ENCODE measurements around the gene SH3GLB2. TPM values are rescaled to one million over a fixed set of nuclear protein-coding genes. Genes with fewer than 3 reads are reported as not detected.
A peak's percentile ranks its signal among the peaks of the same experiment; 100 is the strongest.

The SH3GLB2 gene
- 60.2 and 70.1 TPM in 2 replicates for total RNA-seq

- DNase-seq, result peak; percentile 98
These were observed at the start of gene SH3GLB2 for GRCh38 chr9:129028192-129028966. Gene SH3GLB2, minus strand, starts transcription at chr9:129028331. Its CDS starts 177 bp downstream, at chr9:129028154.

GRCh38 chr9:129077236-129077635, 49.1 kb upstream of the SH3GLB2 start:
- no peak for DNase-seq

DNA sequence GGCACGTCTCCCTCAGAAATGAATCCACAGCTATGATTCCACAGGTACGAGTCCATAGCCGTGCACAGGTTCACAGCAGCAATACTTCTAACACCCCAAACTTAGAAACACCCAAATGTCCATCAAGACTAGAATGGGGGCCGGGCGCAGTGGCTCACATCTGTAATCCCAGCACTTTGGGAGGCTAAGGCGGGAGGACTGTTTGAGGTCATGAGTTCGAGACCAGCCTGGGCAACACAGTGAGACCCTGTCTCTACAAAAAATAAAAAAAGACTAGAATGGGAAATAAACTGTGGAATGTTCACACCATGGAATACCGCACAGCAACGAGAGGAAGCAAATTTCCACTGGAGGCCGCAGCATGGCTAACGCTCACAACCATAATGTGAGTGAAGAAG, 48.5 kb upstream of the SH3GLB2 start:
- DNase-seq, result no peak

DNA sequence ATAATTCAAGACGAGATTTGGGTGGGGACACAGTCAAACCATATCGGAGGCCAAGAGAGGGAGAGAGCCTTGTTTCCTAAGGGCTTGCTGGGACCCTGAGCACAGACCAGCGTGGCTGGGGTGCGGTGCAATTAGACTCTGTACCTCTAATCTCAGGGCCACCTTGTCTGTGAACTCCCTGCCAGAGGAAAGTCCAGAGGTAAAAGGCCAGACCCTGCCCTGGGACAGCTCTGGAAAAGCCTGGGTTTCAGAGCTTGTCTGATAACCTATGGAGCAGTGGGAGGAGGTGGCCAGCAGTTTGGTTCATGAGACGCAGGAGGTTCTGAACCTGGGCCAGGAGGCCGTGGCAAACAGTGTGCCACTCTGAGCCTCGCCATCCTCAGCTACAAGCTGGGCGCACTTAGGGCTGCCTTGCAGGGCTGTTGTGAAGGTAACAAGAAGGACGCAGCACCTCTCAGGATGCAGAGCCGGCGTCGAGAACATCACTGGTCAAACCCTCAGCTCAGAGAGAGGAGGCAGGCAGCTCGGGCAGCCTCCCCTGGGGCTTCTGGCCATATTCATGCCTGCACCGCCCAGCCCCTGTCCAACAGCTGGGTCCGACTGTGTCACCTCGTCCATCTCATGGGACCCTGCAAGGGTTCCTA, 48.0 kb upstream of the SH3GLB2 start:
- no peak for DNase-seq

DNA sequence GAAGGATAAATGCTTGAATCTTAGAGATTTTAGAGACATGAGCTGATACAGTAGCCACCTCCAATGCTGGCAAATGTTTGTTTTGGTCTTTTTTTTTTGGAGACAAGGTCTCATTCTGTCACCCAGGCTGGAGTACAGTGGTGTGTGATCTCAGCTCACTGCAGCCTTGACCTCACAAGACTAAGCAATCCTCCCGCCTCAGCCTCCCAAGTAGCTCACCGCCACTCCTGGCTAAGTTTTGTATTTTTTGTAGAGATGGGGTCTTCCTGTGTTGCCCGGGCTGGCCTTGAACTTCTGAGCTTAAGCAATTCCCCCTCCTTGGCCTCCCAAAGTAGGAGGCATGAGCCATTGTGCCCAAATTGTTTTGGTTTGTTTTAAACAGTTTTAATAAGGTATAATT, 46.0 kb upstream of the SH3GLB2 start:
- no peak for DNase-seq

GRCh38 chr9:129073404-129073803, 45.3 kb upstream of the SH3GLB2 start:
- no peak for DNase-seq

DNA sequence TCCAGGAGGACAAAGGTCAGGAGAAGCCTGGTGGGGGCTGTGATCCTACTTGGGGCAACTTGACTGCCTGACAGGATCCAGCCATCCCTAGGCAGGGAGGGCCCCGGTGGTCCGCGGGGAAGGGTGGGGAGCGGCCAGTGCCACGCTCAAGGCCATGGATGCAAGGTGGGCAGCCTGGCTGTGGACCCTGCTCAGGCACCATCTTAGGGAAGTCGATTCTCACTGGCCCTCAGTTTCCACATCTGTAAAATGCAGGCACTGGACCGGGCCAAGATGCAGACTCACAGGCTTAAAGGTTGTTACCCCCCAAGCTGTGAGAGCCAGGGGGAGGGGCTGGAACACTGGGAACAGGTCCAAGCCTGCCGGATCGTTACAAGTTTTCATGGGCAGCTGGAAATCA, 44.0 kb upstream of the SH3GLB2 start:
- no peak for DNase-seq

- DNase-seq, result no peak
These were observed 43.5 kb upstream of the SH3GLB2 start for GRCh38 chr9:129071526-129072126.

GRCh38 chr9:129070696-129071525, 42.8 kb upstream of the SH3GLB2 start:
- no peak for DNase-seq

- DNase-seq, result no peak
These were observed 41.9 kb upstream of the SH3GLB2 start for GRCh38 chr9:129069862-129070641.

DNA sequence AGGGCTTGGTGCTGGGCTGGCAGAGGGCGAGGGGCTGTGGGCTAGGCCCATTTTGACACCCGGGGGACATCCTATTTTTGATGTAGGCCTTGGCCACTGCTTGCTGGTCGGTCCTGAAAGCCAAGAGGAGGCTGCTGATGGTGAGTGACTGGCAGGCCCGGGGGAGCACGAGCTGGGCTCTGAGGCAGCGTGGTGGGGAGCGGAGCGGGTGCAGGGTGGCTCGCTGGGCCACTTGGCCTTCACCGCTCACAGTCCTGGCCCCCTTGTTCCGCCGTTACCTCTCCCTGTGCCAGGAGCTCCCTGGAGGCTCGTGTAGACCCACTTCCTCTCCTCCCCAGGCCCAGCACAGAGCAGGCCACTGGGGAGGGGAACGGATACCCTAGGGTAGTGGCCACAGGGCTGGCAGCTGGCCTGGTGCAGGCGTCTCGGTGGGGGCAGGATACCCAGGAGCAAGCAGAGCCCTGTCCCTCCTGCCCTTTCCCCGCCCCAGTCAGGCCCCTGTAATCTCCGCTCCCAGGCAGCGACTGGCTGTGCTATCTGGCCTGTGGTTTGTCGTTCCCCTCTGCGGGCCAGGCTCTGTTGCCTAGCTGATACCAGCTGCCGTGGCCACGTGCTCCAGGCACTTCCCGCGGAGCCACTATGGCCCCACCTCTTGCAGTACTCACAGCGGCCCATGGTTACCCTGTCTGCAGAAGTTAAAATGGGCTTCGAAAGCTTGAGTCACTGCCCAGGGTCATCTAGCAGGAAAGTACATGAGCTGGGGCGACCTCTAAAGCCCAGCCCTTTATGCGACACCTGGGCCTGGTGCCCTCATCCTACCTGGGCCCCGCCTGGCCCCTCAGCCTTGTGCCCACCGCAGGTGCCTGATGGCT, 41.1 kb upstream of the SH3GLB2 start:
- no peak for DNase-seq

- no peak for DNase-seq
These were observed 40.0 kb upstream of the SH3GLB2 start for GRCh38 chr9:129068110-129068509.

- no peak for DNase-seq
These were observed 36.4 kb upstream of the SH3GLB2 start for GRCh38 chr9:129064499-129064908.

DNA sequence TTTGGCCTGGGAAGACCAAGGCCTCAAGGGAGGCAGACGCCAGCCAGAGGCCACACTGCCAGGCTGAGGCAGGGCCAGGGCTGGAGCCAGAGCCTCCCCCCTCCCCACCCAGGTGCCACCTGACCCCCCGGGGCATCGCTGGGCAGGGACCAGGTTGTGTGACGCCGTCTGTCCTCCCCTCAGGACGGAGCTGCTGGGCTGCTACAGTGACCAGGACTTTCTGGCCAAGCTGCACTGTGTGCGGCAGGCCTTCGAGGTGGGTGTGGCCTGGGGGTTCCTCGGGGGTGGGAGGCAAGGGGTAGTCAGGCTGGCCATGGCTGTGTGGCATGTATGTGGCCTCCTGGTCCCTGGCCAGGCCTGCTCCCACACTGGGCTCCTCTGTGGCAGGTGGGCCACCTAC, 34.9 kb upstream of the SH3GLB2 start:
- DNase-seq, result no peak

- DNase-seq, result no peak
These were observed 32.9 kb upstream of the SH3GLB2 start for GRCh38 chr9:129060991-129061390.

DNA sequence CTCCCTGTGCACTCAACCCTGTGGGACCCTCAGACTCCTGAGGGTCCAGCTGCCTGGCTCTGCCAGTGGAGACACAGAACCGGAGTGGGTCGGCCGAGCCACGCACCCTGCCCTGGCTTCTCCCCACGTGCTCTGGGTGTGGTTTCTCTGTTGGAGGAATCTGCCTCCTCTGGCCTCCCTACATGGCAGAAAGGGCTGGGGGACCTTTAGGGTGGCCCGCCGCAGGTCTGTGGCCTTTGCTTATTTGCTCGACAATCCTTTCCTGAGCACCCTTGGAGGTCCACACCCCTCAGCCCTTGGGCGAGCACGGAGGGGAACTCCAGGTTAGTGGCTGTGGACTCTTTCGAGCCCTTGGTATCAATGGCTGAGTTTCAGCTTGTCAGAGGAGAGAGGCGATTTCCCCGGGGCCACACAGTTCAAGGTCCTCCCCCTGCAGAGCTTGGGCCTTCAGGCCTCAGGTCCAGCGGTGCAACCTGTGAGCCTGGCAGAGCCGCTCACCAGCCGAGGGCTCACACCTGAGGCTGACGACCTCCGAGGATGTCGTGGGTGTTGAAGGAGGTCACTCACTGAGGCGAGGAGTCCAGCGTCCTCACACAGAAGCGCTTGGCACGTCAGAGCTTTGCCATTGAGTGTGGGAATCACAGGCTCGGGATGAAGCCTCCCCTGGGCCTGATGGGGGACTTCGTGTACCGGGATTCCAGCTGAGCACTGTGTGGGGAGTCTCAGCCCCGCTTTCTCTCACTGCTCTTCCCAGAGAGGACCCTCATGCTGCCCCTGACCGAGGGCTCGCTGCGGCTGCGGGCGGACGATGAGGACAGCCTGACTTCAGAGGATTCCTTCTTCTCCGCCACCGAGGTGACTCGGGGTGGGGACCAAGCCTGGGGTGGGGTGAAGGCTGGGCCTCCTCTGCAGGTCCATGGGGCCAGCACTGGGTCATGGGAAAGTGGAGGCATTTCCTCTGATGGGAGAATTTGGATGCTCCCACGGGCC, 32.0 kb upstream of the SH3GLB2 start:
- no peak for DNase-seq

GRCh38 chr9:129058965-129059795, 31.0 kb upstream of the SH3GLB2 start:
- peak; percentile 33 for DNase-seq

- DNase-seq, result no peak
These were observed 26.2 kb upstream of the SH3GLB2 start for GRCh38 chr9:129054163-129054851.

Measured in dermis blood vessel endothelial cell (primary cell).